Measurements from ENCODE around the gene MRAP2. TPM values are rescaled to one million over a fixed set of nuclear protein-coding genes. Genes with fewer than 3 reads are reported as not detected.
"Not testable (repeated sequence)": the region's sequence is repeated elsewhere in the genome, so short reads cannot be mapped to it uniquely, and the experiment has no call there.

MRAP2 gene
- total RNA-seq, 3 donors from 2014 or later: 2.4 to 9.0 (median 6.3) TPM

GRCh38 chr6:84093441-84094435, 60.2 kb downstream of the MRAP2 start:
- intact Hi-C loops (cut with DNase I, micrococcal nuclease): no loop called here
- no peak for TF ChIP-seq CTCF (IDR thresholded peaks at IDR 0.05)
- no peaks in the 10 kb centered on the region for H3K4me1 ChIP-seq (ENCODE audit: low read depth)
- no peaks in the 10 kb centered on the region for H3K36me3 ChIP-seq (ENCODE audit: low read depth)
- H3K4me3 ChIP-seq: no peak overlapping the region
- H3K9me3 ChIP-seq: no peaks in the 10 kb centered on the region
- ATAC-seq: peak; percentile 98
- no peak for DNase-seq

GRCh38 chr6:84095156-84095555, 61.6 kb downstream of the MRAP2 start:
- Histone ChIP-seq H3K4me3 (no peak overlapping the region), H3K36me3 (ENCODE audit: low read depth) (no peaks in the 10 kb centered on the region), H3K4me1 (ENCODE audit: low read depth) (no peaks in the 10 kb centered on the region), H3K9me3 (no peaks in the 10 kb centered on the region)
- DNase-seq: no peak
- intact Hi-C loops (cut with DNase I, micrococcal nuclease): no loop called here
- ATAC-seq: no peak
- TF ChIP-seq CTCF (IDR thresholded peaks at IDR 0.05): no peak

- H3K36me3 ChIP-seq (ENCODE audit: low read depth): no peaks in the 10 kb centered on the region
- no peak for TF ChIP-seq CTCF (IDR thresholded peaks at IDR 0.05)
- intact Hi-C loops (cut with DNase I, micrococcal nuclease): no loop called here
- no peak overlapping the region for H3K4me3 ChIP-seq
- DNase-seq: no peak
- H3K4me1 ChIP-seq (ENCODE audit: low read depth): no peaks in the 10 kb centered on the region
- no peaks in the 10 kb centered on the region for H3K9me3 ChIP-seq
- no peak for ATAC-seq
Observed at GRCh38 chr6:84103029-84103428, 69.5 kb downstream of the MRAP2 start.

- ATAC-seq: peak; percentile 47
- H3K9me3 ChIP-seq; H3K36me3 ChIP-seq (ENCODE audit: low read depth); DNase-seq; H3K4me1 ChIP-seq (ENCODE audit: low read depth); intact Hi-C loops (cut with DNase I, micrococcal nuclease); H3K4me3 ChIP-seq: not testable (repeated sequence)
Observed at GRCh38 chr6:84105215-84105924, 71.8 kb downstream of the MRAP2 start.

GRCh38 chr6:84107495-84107894, 73.9 kb downstream of the MRAP2 start:
- no peaks in the 10 kb centered on the region for H3K4me1 ChIP-seq (ENCODE audit: low read depth)
- ATAC-seq (no peak), DNase-seq (no peak)
- H3K9me3 ChIP-seq: no peaks in the 10 kb centered on the region
- intact Hi-C loops (cut with DNase I, micrococcal nuclease): no loop called here
- no peaks in the 10 kb centered on the region for H3K36me3 ChIP-seq (ENCODE audit: low read depth)
- TF ChIP-seq CTCF (IDR thresholded peaks at IDR 0.05): no peak
- H3K4me3 ChIP-seq: no peak overlapping the region

- H3K4me3 ChIP-seq; ATAC-seq; DNase-seq; H3K9me3 ChIP-seq; H3K4me1 ChIP-seq (ENCODE audit: low read depth); H3K36me3 ChIP-seq (ENCODE audit: low read depth); intact Hi-C loops (cut with DNase I, micrococcal nuclease): not testable (repeated sequence)
Observed at GRCh38 chr6:84111351-84111750, 77.8 kb downstream of the MRAP2 start.

GRCh38 chr6:84114933-84115594, 81.5 kb downstream of the MRAP2 start:
- H3K36me3 ChIP-seq (ENCODE audit: low read depth); ATAC-seq; H3K4me1 ChIP-seq (ENCODE audit: low read depth): not testable (repeated sequence)

More at GRCh38 chr6:84114933-84115594, 81.5 kb downstream of the MRAP2 start:
- intact Hi-C loops (cut with DNase I, micrococcal nuclease); H3K9me3 ChIP-seq; DNase-seq; H3K4me3 ChIP-seq: not testable (repeated sequence)
